ENCODE measurements around the gene DHCR7.

- no peak for TF ChIP-seq TEAD4 (IDR thresholded peaks at IDR 0.05; ENCODE audit: borderline replicate concordance, insufficient read depth)
- no peak for TF ChIP-seq JUND (IDR thresholded peaks at IDR 0.05)
These were observed 1.1 kb downstream of the DHCR7 start for GRCh38 chr11:71446942-71447688.
